ENCODE results near the gene EIF2D.
A peak's percentile ranks its signal among the peaks of the same experiment; 100 is the strongest.
"Not testable (repeated sequence)": the region's sequence is repeated elsewhere in the genome, so short reads cannot be mapped to it uniquely, and the experiment has no call there.

Gene EIF2D

DNA sequence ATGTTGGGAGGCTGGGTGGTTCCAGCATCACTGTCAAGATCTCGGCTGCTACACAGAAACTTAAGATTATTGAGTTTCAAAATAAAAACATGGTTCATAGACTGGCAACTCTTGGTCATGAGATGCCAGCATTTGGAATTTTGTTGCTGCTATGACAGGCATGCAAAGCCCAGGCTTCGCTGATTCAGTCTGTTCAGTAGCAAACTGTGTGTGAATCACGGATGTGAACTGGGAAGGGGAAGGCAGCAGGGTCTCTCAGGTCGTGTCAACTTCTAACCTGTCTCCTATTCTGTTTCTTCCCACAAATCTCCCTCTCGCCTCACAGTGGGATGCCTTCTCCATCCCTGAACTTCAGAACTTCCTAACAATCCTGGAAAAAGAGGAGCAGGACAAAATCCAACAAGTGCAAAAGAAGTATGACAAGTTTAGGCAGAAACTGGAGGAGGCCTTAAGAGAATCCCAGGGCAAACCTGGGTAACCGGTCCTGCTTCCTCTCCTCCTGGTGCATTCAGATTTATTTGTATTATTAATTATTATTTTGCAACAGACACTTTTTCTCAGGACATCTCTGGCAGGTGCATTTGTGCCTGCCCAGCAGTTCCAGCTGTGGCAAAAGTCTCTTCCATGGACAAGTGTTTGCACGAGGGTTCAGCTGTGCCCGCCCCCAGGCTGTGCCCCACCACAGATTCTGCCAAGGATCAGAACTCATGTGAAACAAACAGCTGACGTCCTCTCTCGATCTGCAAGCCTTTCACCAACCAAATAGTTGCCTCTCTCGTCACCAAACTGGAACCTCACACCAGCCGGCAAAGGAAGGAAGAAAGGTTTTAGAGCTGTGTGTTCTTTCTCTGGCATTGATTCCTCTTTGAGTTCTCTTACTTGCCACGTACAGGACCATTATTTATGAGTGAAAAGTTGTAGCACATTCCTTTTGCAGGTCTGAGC lies 25.5 kb downstream of the EIF2D start:
- DNase-seq: no peak

DNA sequence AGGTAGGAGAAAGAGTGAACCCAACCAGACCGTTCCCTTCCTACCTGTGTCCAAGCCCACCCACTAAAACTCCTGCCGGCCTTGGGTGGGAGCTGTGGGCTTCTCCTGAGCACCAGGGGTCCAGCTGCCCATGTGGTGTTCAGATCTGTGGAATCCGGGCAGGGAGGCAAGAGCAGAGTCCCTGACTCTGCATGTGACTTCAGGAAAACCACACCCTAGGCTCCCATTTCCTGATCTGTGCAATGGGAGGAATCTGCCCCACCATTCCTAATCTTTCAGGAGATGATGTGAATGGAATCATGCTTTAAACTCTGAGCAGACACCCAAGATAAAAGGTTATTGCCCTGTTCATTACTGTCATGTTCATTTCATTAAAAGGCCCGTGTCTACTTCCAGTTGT lies 27.6 kb downstream of the EIF2D start:
- no peak for DNase-seq

DNA sequence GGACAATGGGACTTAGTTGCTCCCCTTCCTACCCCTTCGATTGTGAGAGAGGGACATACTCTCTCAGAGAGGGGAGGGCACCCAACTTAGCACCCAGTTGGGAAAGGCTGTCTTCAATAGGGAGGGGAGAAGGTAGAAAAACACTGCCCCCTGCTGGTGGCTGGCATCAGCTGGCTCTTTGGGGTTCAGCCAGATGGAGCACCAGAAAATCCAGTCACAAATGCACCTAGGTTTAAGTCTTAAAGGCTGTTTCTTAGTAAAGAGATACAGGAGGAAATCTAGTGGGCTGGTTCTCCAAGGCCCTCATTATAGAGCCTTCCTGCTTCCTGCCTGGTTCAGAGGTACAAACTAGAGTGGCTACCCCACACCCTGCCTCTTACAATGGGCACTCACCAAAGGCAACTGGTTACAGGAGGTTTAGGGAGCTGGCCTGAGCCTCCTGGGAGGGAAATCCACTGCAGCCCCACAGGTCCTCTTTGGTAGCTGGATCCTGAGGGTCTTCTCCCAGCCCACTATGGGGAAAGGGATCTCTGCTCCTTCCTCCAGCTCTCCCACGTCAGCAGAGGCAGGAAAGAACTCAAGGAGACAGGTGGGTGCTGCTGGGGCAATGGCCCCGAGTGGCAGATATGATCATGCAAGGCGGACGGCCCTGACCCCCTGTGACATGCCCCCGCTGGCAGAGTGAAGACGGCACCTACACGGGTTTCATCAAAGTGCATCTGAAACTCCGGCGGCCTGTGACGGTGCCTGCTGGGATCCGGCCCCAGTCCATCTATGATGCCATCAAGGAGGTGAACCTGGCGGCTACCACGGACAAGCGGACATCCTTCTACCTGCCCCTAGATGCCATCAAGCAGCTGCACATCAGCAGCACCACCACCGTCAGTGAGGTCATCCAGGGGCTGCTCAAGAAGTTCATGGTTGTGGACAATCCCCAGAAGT lies 28.3 kb downstream of the EIF2D start:
- DNase-seq: peak; percentile 80

DNA sequence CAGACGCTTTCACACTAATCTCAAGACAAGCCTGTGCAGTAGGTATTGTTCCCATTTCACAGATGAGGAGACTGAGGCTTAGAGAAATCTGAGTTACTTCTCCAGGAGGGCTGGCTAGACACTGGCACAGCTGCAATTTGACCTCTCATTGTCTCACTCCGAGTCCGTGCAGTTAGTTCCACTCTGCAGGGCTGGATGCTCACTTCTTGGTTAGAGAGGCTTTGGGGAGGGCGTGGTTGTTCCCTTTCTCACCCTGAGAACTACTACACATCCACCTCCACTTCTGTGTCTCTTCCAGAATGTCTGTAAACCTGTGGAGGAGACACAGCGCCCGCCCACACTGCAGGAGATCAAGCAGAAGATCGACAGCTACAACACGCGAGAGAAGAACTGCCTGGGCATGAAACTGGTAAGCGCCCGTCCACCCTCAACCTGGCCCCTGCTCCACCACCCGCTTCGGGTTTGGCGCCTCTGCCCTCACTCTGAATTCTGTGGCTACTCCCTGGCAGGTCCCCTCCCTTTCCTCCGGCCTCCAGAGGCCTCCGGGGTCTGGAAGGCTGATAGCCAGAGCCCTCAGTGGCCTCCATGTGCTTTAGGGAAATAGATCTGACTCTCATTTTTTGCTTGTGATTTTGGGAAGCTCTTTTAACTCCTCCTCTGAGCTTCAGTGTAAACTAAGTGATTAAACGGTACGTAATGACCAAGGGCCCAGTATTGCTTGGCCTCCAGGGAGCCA lies 29.1 kb downstream of the EIF2D start:
- DNase-seq: no peak

DNA sequence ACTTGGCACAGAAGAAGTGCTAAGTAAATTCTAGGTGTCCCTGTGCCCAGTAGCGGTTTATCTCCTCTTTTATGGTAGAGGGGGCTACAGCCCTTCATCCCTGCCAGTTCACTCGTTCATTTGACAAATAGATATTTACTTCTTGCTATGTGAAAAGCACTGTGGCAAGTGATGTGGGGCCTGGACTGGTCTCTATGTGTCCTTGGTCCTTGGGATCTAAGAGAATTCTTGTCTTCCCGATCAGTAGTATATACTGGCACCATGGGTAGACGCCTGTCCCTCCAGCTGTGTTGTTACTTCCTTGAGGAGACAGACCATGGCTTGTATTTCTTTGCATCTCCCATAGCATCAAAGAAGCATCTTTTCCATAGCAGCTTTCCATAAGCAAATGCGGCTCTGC lies 29.7 kb downstream of the EIF2D start:
- no peak for DNase-seq

DNA sequence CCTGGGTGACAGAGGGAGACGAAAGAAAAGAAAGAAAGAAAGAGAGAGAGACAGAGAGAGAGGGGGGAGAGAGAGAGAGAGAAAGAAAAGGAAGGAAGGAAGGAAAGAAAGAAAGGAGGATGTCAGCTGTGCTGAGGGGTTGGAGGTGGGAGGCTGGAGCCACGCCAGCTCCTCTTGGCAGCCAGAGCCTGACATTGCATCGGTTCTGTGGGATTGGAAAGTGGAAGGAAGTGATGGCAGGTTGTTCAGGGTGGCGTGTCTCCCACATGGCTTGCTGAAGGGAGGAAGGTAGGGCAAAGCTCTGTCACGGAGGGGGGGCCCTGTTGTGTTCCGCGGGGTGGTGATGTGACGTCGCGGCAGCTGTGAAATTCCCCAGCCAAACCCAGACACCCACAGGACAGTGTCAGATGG lies 30.7 kb downstream of the EIF2D start:
- DNase-seq: peak; percentile 77

DNA sequence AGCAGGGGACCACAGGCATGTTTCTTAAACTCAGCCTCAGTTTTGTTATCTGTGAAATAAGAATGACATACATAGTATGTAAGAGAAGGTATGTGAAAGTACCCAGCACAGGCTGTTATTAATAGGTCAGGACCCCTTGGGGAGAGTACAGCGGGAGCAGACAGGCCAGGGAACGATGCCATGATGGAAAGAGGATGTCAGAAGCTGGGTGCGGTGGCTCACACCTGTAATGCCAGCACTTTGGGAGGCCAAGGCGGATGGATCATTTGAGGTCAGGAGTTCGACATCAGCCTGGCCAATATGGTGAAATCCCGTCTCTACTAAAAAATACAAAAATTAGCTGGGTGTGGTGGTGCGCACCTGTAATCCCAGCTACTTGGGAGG lies 31.2 kb downstream of the EIF2D start:
- DNase-seq: not testable (repeated sequence)

DNA sequence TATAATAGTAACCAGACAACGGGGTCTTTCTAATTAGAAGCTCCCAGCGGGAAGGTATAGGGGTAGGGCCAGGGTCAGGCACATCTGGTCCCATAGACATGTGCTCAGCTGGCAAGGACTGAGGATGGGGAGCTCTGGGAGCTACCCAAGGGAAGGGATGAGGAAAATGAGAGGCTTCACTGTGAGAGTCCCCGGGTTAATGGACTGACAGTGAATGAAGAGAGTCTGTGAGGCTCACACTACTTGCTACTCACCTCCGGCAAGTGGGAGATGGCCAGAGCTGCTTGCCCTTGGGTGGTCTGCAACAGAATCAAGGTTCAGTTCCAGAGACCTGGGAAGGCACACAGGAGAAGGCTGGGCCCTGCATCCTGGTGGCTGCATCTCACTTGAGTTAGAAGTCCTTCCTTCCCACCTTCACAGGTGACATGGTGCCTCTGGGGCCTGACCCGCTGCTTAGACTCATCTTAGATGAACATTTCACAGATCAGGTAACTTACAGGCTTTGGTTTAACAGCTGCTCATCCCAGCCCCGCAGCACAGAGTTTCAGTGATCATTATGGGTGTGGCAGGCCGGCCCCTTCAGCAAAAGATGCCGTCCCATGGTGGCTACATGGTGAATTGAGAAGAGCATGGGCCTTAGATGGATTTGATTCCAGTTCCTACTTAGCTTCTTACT lies 31.7 kb downstream of the EIF2D start:
- no peak for DNase-seq

DNA sequence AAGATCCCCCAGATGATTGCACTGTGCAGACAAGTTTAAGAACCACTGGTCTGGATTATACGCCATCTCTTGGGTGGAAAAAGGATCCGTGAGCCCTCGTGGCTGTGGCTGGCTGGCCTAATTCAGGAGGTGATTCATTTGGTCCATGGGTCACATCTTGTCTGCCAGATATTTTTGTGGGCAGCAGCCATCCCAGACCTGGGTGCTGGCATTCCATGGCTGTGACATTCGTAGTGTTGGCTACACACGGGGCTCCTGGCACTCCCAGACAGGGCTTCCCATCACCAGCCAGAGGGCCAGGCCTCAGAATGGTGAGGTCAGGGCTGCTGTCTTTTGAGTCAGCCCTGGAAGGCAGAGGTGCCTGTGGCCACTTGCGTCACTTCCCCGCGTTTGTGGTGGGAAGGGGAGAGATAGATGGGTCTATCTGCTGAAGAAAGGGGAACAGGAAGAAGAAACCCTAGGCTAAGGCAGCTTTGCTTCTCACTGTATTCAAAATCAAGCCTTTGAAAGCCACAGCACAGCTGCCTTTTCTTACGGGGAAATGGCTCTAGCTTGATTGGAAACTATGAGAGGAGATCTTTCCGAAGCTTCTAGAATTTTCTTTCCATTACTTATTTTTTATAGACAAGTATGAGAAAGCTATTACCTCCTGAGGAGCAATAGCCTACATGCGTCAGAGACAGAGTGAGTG lies 32.4 kb downstream of the EIF2D start:
- peak; percentile 78 for DNase-seq

DNA sequence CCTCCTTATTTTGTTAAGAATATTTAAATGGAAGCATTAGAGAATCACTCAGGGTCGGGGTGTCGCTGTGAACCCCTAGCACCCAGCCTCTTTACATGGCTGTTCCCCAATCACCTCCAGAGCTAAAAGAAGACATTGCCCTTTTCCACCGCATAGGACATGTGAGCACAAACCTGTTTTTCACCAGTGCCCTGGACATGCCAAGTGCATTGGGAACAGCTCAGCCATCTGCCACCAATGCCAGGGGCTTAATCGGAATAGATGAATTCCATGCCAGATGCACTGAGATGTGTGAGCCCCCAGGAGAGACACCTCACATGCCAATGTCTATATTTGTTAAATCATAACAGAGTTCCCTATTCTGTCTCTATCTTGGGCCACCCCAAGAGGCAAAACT lies 33.3 kb downstream of the EIF2D start:
- DNase-seq: no peak

DNA sequence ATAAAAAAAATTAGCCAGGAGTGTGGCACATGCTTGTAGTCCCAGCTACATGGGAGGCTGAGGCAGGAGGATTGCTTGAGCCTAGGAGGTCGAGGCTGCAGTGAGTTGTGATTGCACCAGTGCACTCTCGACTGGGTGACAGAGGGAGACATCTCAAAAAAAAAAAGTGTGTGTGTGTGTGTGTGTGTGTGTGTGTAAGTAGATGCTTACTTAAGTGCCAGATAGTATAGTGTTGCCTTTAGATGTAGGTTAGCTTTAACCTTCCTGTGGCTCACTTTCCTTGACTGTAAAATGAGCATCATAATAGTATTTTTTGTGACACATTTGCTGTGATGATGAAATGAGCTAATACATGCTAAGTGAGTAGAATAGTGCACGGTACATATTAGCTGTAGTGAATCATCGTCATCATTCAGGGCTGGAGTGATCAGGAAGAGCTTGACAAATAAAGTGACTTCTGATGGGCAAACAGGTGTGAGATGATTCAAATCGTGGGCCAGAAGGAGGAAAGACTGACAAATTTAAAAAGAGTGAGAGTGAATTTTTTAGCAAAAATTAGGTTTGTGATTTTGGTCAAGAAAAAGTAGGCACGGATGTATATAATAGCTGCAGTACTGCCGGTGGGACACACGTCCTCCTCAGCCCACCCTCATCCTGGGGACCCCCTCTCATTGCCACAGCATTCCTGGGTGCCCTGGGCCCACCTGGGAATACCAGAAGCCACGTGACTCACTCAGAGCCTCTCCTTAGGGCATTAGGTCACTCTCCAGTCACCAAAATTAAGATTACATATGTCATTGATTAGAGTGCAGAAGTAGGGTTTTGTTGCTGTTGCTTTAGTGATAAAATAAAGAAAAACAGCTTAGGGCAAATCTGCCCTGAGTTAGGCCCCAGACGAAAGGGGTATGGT lies 33.9 kb downstream of the EIF2D start:
- DNase-seq: no peak

DNA sequence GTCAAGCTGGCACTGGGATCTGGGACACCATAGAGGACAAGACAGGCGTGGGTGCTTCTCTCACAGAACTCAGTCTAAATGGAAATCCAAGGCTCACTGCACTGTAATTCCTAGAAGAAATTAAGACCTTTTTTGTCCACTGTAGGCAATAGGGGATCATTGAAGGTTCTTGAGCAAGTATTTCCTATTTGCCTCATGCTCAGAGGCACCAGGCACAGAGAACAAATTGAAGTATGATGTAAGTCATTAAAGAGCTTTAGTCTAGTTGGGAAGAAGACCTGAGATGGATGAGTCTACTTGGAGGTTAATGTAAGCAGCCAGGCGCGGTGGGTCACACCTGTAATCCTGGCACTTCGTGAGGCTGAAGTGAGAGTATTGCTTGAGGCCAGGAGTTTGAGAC lies 34.6 kb downstream of the EIF2D start:
- no peak for DNase-seq

DNA sequence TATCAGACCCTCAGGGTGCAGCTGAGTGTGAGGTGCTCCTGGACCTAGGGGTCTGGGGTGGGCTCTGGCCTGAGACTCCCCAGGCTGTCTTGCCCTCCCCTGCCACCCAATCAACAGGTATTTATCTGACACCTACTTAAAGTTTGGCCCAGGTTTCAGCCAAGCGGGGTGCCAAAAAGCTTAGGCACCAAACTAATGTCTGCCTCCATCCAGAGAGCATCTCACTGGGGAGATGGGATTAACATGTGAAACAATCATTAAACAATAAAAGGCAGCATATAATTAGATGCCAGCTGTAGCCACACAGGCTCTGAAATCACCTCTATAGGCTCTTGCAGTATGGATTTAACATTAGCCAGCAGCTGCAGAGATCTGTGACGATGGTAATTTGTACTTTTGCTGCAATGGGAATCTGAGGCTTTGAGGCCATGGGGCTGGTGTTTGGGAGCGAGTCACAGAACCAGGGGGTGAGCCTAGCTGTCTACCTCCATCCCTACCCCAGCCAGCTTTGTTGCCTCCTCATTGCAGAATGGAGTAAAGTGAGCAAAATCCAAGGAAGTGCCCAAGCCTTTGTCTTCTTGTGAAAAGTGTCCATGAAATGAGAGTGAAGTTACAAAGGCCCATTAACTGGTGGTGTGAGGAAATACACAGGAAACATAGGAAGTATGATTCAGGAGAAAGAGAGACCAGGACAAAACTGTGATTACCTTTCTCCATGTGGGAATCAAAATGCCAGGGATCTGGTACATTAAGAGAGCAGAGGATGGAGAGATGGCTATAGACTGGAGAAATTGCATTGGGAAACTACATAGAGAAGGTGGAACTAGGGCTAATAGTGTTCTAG lies 36.1 kb downstream of the EIF2D start:
- DNase-seq: no peak

DNA sequence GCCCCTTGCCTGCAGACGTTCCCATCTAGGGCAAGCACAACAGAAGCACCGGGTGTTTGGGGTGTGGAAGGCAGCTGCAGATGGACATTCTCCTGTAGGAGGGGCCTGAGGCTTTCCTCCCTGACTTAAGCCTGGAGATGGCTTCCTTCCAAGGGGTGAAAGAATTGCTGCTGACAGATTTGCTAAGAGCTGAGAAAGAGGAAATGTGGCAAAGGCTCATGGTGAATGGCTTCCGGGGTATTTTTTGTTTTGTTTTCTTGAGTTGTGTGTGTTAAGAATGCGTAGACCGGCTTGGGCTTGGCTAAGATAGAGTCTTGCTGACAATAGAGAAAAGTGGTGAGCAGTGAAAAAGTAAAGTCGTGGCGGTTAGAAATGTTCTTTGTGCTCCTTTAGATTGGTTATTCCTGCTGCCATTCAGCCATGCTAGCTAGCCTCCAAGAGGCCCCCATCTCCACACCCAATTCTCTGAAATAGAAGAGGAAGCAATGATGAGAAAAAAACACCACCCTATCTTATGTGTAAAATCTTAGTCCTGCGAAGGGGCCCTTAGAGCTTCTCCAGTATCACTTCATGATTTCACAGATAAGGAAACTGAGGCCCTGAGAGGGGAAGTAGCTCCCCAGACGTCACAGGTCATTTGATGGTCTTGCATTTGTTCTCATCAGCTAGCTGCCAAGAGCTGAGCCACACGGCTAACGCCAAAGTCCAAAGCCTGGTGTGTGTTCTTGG lies 36.9 kb downstream of the EIF2D start:
- no peak for DNase-seq

DNA sequence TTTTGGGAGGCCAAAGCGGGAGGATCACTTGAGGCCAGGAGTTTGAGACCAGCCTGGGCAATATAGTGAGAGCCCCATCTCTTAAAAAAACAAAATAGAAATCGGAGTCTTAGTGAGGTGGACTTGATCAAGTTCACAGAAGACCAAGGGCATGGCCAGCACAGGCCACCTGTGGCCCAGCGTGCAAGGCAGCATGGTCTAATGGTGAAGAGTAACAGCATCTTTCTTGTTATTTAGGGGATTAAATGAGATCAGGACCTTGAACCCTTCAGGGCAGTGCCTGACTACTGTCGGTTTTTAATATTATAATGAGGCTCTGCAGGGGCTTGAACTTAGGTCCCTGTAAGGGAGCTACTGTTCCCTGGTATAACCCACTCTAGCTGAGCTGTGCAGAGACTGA lies 38.5 kb downstream of the EIF2D start:
- no peak for DNase-seq

DNA sequence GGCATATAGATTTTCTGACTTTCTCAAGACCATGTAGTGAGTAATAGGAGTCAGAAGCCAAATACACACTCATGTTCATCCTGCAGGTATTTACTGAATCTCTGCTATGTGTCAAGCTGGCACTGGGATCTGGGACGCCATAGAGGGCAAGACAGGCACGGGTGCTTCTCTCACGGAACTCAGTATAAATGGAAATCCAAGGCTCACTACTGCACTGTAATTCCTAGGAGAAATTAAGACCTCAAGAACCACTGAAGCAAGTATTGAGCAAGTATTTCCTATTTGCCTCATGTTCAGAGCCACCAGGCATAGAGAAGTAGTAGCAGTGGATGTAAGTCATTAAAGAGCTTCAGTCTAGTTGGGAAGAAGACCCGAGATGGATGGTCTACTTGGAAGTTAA lies 38.9 kb downstream of the EIF2D start:
- DNase-seq: no peak

DNA sequence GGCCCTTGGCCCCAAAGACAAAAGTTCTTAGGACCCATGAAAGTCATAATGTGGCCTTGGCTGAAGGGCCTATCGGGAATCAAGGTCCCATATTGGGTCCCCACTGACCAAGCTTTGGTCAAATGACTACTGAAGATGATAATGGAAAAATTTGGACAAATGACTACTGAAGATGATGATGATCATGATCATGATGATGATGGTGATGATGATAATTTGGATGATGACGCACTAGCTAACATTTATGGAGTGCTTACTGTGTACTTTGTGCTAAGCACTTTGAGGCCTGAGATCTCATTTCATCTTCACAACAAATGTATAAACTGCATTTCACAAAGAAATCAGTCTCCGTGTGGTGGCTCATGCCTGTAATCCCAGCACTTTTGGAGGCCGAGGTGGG lies 39.4 kb downstream of the EIF2D start:
- no peak for DNase-seq

DNA sequence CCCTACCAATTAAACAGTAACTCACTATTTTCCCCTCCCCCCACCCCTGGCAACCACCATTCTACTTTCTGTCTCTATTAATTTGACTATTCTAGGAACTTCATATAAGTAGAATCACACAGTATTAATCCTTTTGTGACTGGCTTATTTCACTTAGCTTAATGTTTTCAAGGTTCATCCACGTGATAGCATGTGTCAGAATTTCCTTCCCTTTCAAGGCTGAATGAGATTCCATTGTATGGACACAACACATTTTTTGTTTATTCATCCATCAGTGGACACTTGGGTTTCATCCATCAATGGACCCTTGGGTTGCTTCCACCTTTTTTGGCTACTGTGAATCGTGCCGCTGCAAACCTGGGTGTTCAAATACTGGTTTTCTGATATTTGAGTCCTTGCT lies 41.7 kb downstream of the EIF2D start:
- no peak for DNase-seq

DNA sequence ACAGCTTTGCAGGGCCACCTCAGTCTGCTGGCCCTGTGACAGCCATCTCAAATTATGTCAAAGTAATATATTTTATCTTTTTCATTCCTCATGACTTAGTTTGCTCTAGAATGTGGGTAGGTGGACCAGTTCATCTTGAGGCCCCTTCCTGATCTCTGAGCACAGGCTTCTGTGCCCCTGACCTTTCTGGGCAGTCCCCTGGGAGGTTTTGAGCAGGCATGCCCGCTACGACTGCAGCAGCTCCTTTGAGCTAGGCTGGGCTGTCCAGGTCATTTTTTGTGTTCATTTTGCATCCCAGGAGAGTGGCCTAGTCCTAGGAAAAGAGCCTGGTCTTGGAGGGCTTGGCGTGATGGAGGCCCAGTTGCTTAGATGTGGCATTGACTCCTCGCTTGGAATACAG lies 42.7 kb downstream of the EIF2D start:
- no peak for DNase-seq

Measured in activated CD4-positive, alpha-beta T cell treated with anti-CD3 and anti-CD28 coated beads for 1 hour (primary cell).